C4-2B (cell line): ENCODE data around the gene TAOK3.

Experiments used
- CTCF ChIP-seq: fragments of 450-650 bp; conservative IDR thresholded peaks from 2 replicates; pipeline ENCODE4 v1.5.1; 2017; ENCODE audit warnings: mild to moderate bottlenecking
- ZFX ChIP-seq: fragments of 450-650 bp; IDR thresholded peaks from 2 replicates; pipeline ENCODE4 v1.6.1; 2017

GRCh38 chr12:118164798-118165486, 207.8 kb downstream of the TAOK3 start:
- TF ChIP-seq CTCF (peak; percentile 68), ZFX (no peak)
